Coronary artery (tissue), 2 donors: ENCODE results near the gene TBCK.

Experiments used
- DNase-seq: peaks from one replicate; pipeline ENCODE4 v3.0.0-alpha.2; 2017; ENCODE audit warnings: low spot score
- H3K27ac ChIP-seq, 2 donors: fragments of 200-600 bp; sonication (generic); one replicate each; pipeline ENCODE4 v1.5.1; 2016 to 2019
- H3K4me3 ChIP-seq: fragments of 200-600 bp; sonication (generic); 2 replicates; pipeline ENCODE4 v1.5.1; 2016; ENCODE audit warnings: mild to moderate bottlenecking, moderate library complexity
- CTCF ChIP-seq: fragments of 200-600 bp; sonication (generic); IDR thresholded peaks from one replicate; pipeline ENCODE4 v1.5.1; 2019; ENCODE audit warnings: antibody characterized with exemption

Gene TBCK

GRCh38 chr4:105994841-105995501, 321.0 kb downstream of the TBCK start:
- no peak overlapping the region for H3K27ac ChIP-seq
- TF ChIP-seq CTCF = no peak
- H3K4me3 ChIP-seq = no peak overlapping the region
- no peak for DNase-seq

DNA sequence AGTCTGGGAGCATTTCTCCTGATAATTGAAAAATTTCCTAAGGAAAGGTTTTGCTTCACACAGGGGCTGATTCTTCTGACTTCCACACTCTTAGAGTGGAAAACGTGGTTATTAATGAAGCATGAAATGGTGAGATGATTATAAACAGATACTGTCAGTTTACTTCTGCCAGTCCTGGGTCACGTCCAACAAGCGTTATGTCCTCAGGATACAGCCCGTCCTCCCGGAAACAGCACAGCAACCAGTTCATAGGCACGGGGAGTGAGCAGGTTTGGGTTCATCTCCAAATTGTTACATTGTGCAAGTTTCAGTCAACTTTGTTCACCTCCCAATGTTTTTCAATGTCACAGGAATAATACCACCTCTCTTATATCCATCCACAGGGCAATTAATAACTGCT, 321.9 kb downstream of the TBCK start:
- no peak overlapping the region for H3K27ac ChIP-seq
- no peak for TF ChIP-seq CTCF
- no peak for DNase-seq

GRCh38 chr4:105992641-105993305, 323.2 kb downstream of the TBCK start:
- H3K4me3 ChIP-seq = no peak overlapping the region
- TF ChIP-seq CTCF = no peak
- no peak for DNase-seq
- H3K27ac ChIP-seq = no peak overlapping the region

More for the DNA sequence above, 321.9 kb downstream of the TBCK start:
- no peak overlapping the region for H3K4me3 ChIP-seq

- no peak for TF ChIP-seq CTCF
- no peak for DNase-seq
- H3K27ac ChIP-seq = peak overlapping the region in 1 of 2 donors; percentile 59
- no peak overlapping the region for H3K4me3 ChIP-seq
Measured at GRCh38 chr4:105991726-105992125, 324.3 kb downstream of the TBCK start.
